OCI-LY7 (cell line): ENCODE results near the gene SLC2A10. TPM values are rescaled to one million over a fixed set of nuclear protein-coding genes. Genes with fewer than 3 reads are reported as not detected.

Experiments
- BruUV-seq: library from RNA; stranded (reverse); fragments of 400-500 nt; replicated peaks from 2 replicates; lab custom pipeline; 2021; lab: Mats Ljungman, UMichigan
- CTCF ChIA-PET: fragments of 300-600 bp; sonication (Branson Sonifier 250); formaldehyde crosslinking; loops from one replicate; lab custom pipeline; 2022; ENCODE audit warnings: antibody characterized with exemption; ENCODE audit not compliant: unreplicated experiment; lab: Charles Lee
- POLR2A ChIA-PET: fragments of 300-600 bp; sonication (Branson Sonifier 250); formaldehyde crosslinking; loops from one replicate; lab custom pipeline; 2022; ENCODE audit warnings: antibody characterized with exemption; lab: Charles Lee
- DNase-seq: peaks from one replicate; pipeline ENCODE4 v3.0.0-alpha.2; 2015; ENCODE audit warnings: low spot score
- H2AFZ ChIP-seq: fragments of 200-600 bp; sonication (generic), shearing (Covaris generic); 2 replicates; pipeline ENCODE4 v1.6.1; 2014; ENCODE audit warnings: mild to moderate bottlenecking, antibody characterized with exemption, low read length, moderate library complexity
- H3K27ac ChIP-seq: fragments of 200-600 bp; sonication (generic); 2 replicates; pipeline ENCODE4 v1.5.1; 2014; ENCODE audit warnings: mixed run types, low read depth, mild to moderate bottlenecking, moderate library complexity, low read length, inconsistent platforms; ENCODE audit not compliant: poor library complexity, severe bottlenecking
- H3K36me3 ChIP-seq: fragments of 200-600 bp; sonication (generic); 2 replicates; pipeline ENCODE4 v1.6.1; 2014; ENCODE audit warnings: mild to moderate bottlenecking, antibody characterized with exemption, low read length, moderate library complexity, mixed read lengths; ENCODE audit not compliant: insufficient read depth
- H3K4me1 ChIP-seq: fragments of 200-600 bp; sonication (generic); 2 replicates; pipeline ENCODE4 v1.5.1; 2014; ENCODE audit warnings: mild to moderate bottlenecking, low read length; ENCODE audit not compliant: insufficient read depth, poor library complexity, severe bottlenecking
- H3K4me2 ChIP-seq: fragments of 200-600 bp; sonication (generic); 2 replicates; pipeline ENCODE4 v1.6.1; 2014; ENCODE audit warnings: mild to moderate bottlenecking, low read length
- H3K4me3 ChIP-seq: fragments of 200-600 bp; sonication (generic); 2 replicates; pipeline ENCODE4 v1.5.1; 2014; ENCODE audit warnings: mild to moderate bottlenecking, low read depth, low read length; ENCODE audit not compliant: poor library complexity, severe bottlenecking
- H3K79me2 ChIP-seq: fragments of 200-600 bp; sonication (generic); 2 replicates; pipeline ENCODE4 v1.6.1; 2016; ENCODE audit warnings: low read depth, mild to moderate bottlenecking, low read length, moderate library complexity, mixed read lengths; ENCODE audit not compliant: insufficient read depth
- H3K9me2 ChIP-seq: fragments of 200-600 bp; sonication (generic); 2 replicates; pipeline ENCODE4 v1.6.1; 2016; ENCODE audit warnings: mild to moderate bottlenecking, low read length, mixed read lengths; ENCODE audit not compliant: insufficient read depth
- H3K9me3 ChIP-seq: fragments of 200-600 bp; sonication (generic); 2 replicates; pipeline ENCODE4 v1.6.1; 2014; ENCODE audit warnings: mild to moderate bottlenecking, mixed run types, low read length, mixed read lengths
- H4K20me1 ChIP-seq: fragments of 200-600 bp; sonication (generic); 2 replicates; pipeline ENCODE4 v1.6.1; 2014; ENCODE audit warnings: mild to moderate bottlenecking, antibody characterized with exemption, low read length, moderate library complexity, mixed read lengths; ENCODE audit not compliant: insufficient read depth
- CTCF ChIP-seq: fragments of 200-600 bp; sonication (generic); conservative IDR thresholded peaks from 2 replicates; pipeline ENCODE4 v1.5.1; 2014; ENCODE audit warnings: mild to moderate bottlenecking, antibody characterized with exemption, low read length, moderate library complexity, mixed read lengths
- EZH2phosphoT487 ChIP-seq: fragments of 200-600 bp; sonication (generic); IDR thresholded peaks from 2 replicates; pipeline ENCODE4 v1.6.1; 2018; ENCODE audit warnings: low read depth, borderline replicate concordance, mild to moderate bottlenecking, mixed run types, antibody characterized with exemption, low read length, moderate library complexity, mixed read lengths
- intact Hi-C: fragments of 100-400 bp; cut with micrococcal nuclease; formaldehyde crosslinking; loops from one replicate; pipeline ENCODE4 v1.10.0; 2022; ENCODE audit not compliant: unreplicated experiment
- total RNA-seq, 2 experiments: library from RNA; depleted of rRNA in 1 of 2; stranded (reverse); fragments of >200 nt in 1 of 2; shearing (Covaris generic) in 1 of 2; gene quantifications; 2 replicates each; pipeline ENCODE4 v1.2.3, GENCODE V29; 2014 to 2022

SLC2A10 gene
- total RNA-seq, 2 experiments from 2014 or later, result not detected

- Histone ChIP-seq H4K20me1 (no peaks in the 10 kb centered on the region), H3K4me1 (peaks cover 13% of the 10 kb centered on the region), H3K9me2 (no peaks in the 10 kb centered on the region), H2AFZ (no peak overlapping the region), H3K27ac (no peak overlapping the region), H3K4me2 (no peak overlapping the region), H3K4me3 (no peak overlapping the region), H3K9me3 (no peaks in the 10 kb centered on the region), H3K36me3 (no peaks in the 10 kb centered on the region), H3K79me2 (no peaks in the 10 kb centered on the region)
- CTCF ChIA-PET, result no interaction called here
- no TSS peak for BruUV-seq
- POLR2A ChIA-PET, result no interaction called here
- TF ChIP-seq CTCF (no peak), EZH2phosphoT487 (no peak)
- no peak for DNase-seq
- intact Hi-C loops, result no loop called here
Observed at GRCh38 chr20:46765506-46766120, 56.2 kb downstream of the SLC2A10 start.

GRCh38 chr20:46767127-46767761 is 57.8 kb downstream of the SLC2A10 start:
- H3K4me3 ChIP-seq, result no peak overlapping the region
- no peaks in the 10 kb centered on the region for H3K9me3 ChIP-seq
- ChIA-PET POLR2A (no interaction called here), CTCF (no interaction called here)
- no peak overlapping the region for H2AFZ ChIP-seq
- intact Hi-C loops, result no loop called here
- BruUV-seq, result no TSS peak
- no peak overlapping the region for H3K4me2 ChIP-seq
- peaks cover 22% of the 10 kb centered on the region for H3K4me1 ChIP-seq
- H3K79me2 ChIP-seq, result no peaks in the 10 kb centered on the region
- H3K27ac ChIP-seq, result no peak overlapping the region
- TF ChIP-seq CTCF, result peak; percentile 97
- TF ChIP-seq EZH2phosphoT487, result no peak
- peak; percentile 62 for DNase-seq
- H4K20me1 ChIP-seq, result no peaks in the 10 kb centered on the region
- no peaks in the 10 kb centered on the region for H3K9me2 ChIP-seq
- H3K36me3 ChIP-seq, result no peaks in the 10 kb centered on the region
